Measurements from ENCODE around the gene TP53I3. TPM values are rescaled to one million over a fixed set of nuclear protein-coding genes. Genes with fewer than 3 reads are reported as not detected.

The TP53I3 gene
- total RNA-seq, 3 donors from 2014 or later, result 19.2 to 24.3 (median 19.6) TPM

- DNase-seq (ENCODE audit: low spot score in 2 of 2), result no peak
- Histone ChIP-seq H3K27ac (peak overlapping the region; percentile 84 to 93), H3K36me3 (no peaks in the 10 kb centered on the region), H3K4me3 (peak overlapping the region; percentile 58 to 71 (median 66)), H3K27me3 (no peaks in the 10 kb centered on the region), H3K4me1 (peaks cover 0 to 5% of the 10 kb centered on the region in 2 donors), H3K9me3 (no peaks in the 10 kb centered on the region)
- TF ChIP-seq POLR2AphosphoS5 (IDR thresholded peaks at IDR 0.05) (no peak), CTCF (IDR thresholded peaks at IDR 0.05) (no peak), POLR2A (IDR thresholded peaks at IDR 0.05) (no peak)
- intact Hi-C loops (cut with DNase I; ENCODE audit: low total_unique reads), result loop anchor here (5.0 kb wide), 1 partner anchor 1026 kb away; no protein-coding TSS in a partner anchor
Observed at GRCh38 chr2:24082787-24083566, 1.7 kb downstream of the TP53I3 start.

DNA sequence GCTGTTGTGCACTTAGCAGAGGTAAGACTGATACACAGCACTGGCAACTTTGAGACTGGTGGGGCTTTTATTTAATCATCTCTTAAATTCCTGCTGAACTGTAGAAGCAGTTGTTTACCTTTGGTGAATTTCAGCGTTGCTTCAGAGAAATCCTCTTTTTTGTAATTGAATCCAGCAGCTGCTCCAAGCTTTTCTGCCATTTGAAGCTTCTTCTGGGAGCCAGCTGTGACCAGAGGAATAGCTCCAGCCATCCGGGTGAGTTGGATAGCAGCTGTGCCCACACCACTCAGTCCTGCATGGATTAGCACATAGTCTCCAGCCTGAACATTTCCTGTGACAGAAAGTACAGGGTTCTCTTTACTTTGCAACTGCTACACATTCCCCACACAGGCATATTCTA, 3.9 kb downstream of the TP53I3 start:
- Histone ChIP-seq H3K4me1 (peaks cover 0 to 5% of the 10 kb centered on the region in 2 donors), H3K27me3 (no peaks in the 10 kb centered on the region), H3K36me3 (no peaks in the 10 kb centered on the region), H3K27ac (no peak overlapping the region), H3K9me3 (no peaks in the 10 kb centered on the region), H3K4me3 (no peak overlapping the region)
- TF ChIP-seq POLR2A (IDR thresholded peaks at IDR 0.05) (no peak), CTCF (IDR thresholded peaks at IDR 0.05) (no peak), POLR2AphosphoS5 (IDR thresholded peaks at IDR 0.05) (no peak)
- no peak for DNase-seq (ENCODE audit: low spot score in 2 of 2)
- intact Hi-C loops (cut with DNase I; ENCODE audit: low total_unique reads), result loop anchor here (5.0 kb wide), 1 partner anchor 1023 kb away; no protein-coding TSS in a partner anchor

GRCh38 chr2:24077879-24078278, 6.8 kb downstream of the TP53I3 start:
- peak overlapping the region in 2 of 3 donors; percentile 89 to 90 for H3K4me3 ChIP-seq
- TF ChIP-seq POLR2A (IDR thresholded peaks at IDR 0.05) (no peak), CTCF (IDR thresholded peaks at IDR 0.05) (no peak), POLR2AphosphoS5 (IDR thresholded peaks at IDR 0.05) (no peak)
- DNase-seq (ENCODE audit: low spot score in 2 of 2), result no peak
- no peaks in the 10 kb centered on the region for H3K36me3 ChIP-seq
- H3K9me3 ChIP-seq, result no peaks in the 10 kb centered on the region
- H3K27me3 ChIP-seq, result no peaks in the 10 kb centered on the region
- no peaks in the 10 kb centered on the region for H3K4me1 ChIP-seq
- intact Hi-C loops (cut with DNase I; ENCODE audit: low total_unique reads), result no loop called here
- H3K27ac ChIP-seq, result peak overlapping the region; percentile 97 to 99

GRCh38 chr2:24077535-24077877, 7.1 kb downstream of the TP53I3 start:
- Histone ChIP-seq H3K27me3 (no peaks in the 10 kb centered on the region), H3K4me3 (peak overlapping the region; percentile 74 to 90 (median 89)), H3K9me3 (no peaks in the 10 kb centered on the region), H3K27ac (peak overlapping the region; percentile 97 to 99), H3K4me1 (no peaks in the 10 kb centered on the region), H3K36me3 (no peaks in the 10 kb centered on the region)
- DNase-seq (ENCODE audit: low spot score in 2 of 2), result peak in 1 of 2 donors; percentile 21
- no peak for TF ChIP-seq POLR2A (IDR thresholded peaks at IDR 0.05)
- no peak for TF ChIP-seq POLR2AphosphoS5 (IDR thresholded peaks at IDR 0.05)
- no peak for TF ChIP-seq CTCF (IDR thresholded peaks at IDR 0.05)
- intact Hi-C loops (cut with DNase I; ENCODE audit: low total_unique reads), result no loop called here

- no peak for TF ChIP-seq CTCF (IDR thresholded peaks at IDR 0.05)
- TF ChIP-seq POLR2AphosphoS5 (IDR thresholded peaks at IDR 0.05), result peak in 1 of 3 donors; percentile 41
- peak; percentile 16 for TF ChIP-seq POLR2A (IDR thresholded peaks at IDR 0.05)
- no peaks in the 10 kb centered on the region for H3K36me3 ChIP-seq
- intact Hi-C loops (cut with DNase I; ENCODE audit: low total_unique reads), result no loop called here
- peak overlapping the region; percentile 97 to 99 for H3K27ac ChIP-seq
- no peaks in the 10 kb centered on the region for H3K9me3 ChIP-seq
- H3K27me3 ChIP-seq, result no peaks in the 10 kb centered on the region
- no peaks in the 10 kb centered on the region for H3K4me1 ChIP-seq
- DNase-seq (ENCODE audit: low spot score in 2 of 2), result no peak
- peak overlapping the region; percentile 74 to 90 (median 89) for H3K4me3 ChIP-seq
Observed at GRCh38 chr2:24076849-24077534, 7.6 kb downstream of the TP53I3 start.

Measured in breast epithelium (tissue), 4 donors.